ENCODE results near the gene NPEPL1.

The NPEPL1 gene

DNA sequence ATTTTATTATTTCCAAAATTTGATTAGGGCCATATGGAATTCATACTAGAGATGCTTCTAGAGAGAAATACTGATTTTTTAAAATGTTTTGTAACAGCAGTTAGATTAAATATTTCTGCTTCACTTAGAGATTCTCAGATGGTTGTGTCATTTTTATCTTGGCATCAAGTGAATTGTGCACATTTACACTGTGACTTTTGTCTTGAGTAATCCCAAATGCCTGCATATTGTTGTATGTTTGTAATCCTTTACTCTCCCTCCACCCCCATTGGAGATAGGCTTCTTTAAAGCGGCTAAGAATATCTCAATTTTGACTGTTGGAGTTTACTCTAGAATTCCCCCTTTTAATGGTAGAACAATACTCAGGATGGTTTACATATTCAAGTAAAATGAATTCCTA is 22.5 kb upstream of the NPEPL1 start:
- no peak overlapping the region for H3K4me3 ChIP-seq (ENCODE audit: low read depth, low read length, poor library complexity, severe bottlenecking)
- no peaks in the 10 kb centered on the region for H3F3A ChIP-seq (ENCODE audit: insufficient read depth, low read length)
- no peak for TF ChIP-seq EZH2 (IDR thresholded peaks at IDR 0.05; ENCODE audit: borderline replicate concordance, low read length)
- TF ChIP-seq, protein P1, sequence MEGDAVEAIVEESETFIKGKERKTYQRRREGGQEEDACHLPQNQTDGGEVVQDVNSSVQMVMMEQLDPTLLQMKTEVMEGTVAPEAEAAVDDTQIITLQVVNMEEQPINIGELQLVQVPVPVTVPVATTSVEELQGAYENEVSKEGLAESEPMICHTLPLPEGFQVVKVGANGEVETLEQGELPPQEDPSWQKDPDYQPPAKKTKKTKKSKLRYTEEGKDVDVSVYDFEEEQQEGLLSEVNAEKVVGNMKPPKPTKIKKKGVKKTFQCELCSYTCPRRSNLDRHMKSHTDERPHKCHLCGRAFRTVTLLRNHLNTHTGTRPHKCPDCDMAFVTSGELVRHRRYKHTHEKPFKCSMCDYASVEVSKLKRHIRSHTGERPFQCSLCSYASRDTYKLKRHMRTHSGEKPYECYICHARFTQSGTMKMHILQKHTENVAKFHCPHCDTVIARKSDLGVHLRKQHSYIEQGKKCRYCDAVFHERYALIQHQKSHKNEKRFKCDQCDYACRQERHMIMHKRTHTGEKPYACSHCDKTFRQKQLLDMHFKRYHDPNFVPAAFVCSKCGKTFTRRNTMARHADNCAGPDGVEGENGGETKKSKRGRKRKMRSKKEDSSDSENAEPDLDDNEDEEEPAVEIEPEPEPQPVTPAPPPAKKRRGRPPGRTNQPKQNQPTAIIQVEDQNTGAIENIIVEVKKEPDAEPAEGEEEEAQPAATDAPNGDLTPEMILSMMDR (IDR thresholded peaks at IDR 0.05; ENCODE audit: low read length): no peak
- H3K79me2 ChIP-seq (ENCODE audit: insufficient read depth, low read length): peaks cover under 1% of the 10 kb centered on the region; the same call in 1 of the 2 replicates
- H3K4me1 ChIP-seq (ENCODE audit: insufficient read depth, low read length, severe bottlenecking): peaks cover 14% of the 10 kb centered on the region
- H3K36me3 ChIP-seq (ENCODE audit: insufficient read depth, low read length): peaks cover 65% of the 10 kb centered on the region; the same call in 1 of the 2 replicates
- no peak overlapping the region for H3K9ac ChIP-seq (ENCODE audit: low read length)
- H4K20me1 ChIP-seq (ENCODE audit: insufficient read depth, low read length): no peaks in the 10 kb centered on the region
- H3K4me2 ChIP-seq (ENCODE audit: low read length): no peak overlapping the region
- H3K27ac ChIP-seq (ENCODE audit: low read depth, low read length, poor library complexity, severe bottlenecking): no peak overlapping the region
- H3K9me3 ChIP-seq (ENCODE audit: low read length): no peaks in the 10 kb centered on the region
- H3K9me2 ChIP-seq (ENCODE audit: low read depth, low read length): no peaks in the 10 kb centered on the region
- no peaks in the 10 kb centered on the region for H3K27me3 ChIP-seq (ENCODE audit: insufficient read depth, low read length)
- no peak overlapping the region for H2AFZ ChIP-seq (ENCODE audit: low read length)

DNA sequence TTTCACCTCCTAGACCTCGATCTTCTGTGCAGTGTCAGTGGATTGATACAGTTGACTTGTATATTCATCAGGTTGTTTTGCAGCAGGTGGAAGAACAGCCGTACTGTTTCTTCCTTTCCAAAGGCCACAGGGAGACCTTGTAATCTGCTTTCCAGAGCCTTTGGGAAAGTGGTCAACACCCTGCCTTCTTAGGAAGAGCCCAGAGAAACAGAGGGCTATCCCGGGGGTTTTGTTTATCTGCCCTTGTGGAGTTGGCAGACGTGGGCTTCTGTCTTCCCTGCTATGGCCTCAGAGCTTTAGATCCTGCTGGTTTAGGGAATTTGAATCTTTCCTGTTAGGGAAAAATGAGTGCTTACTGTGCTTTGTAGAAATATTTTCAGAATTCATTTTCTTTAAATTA is 21.9 kb upstream of the NPEPL1 start:
- Histone ChIP-seq H3K4me3 (ENCODE audit: low read depth, low read length, poor library complexity, severe bottlenecking) (no peak overlapping the region), H3K9me3 (ENCODE audit: low read length) (no peaks in the 10 kb centered on the region), H3K27ac (ENCODE audit: low read depth, low read length, poor library complexity, severe bottlenecking) (no peak overlapping the region), H4K20me1 (ENCODE audit: insufficient read depth, low read length) (no peaks in the 10 kb centered on the region), H3K36me3 (ENCODE audit: insufficient read depth, low read length) (peaks cover 71% of the 10 kb centered on the region), H3K9ac (ENCODE audit: low read length) (no peak overlapping the region), H2AFZ (ENCODE audit: low read length) (no peak overlapping the region), H3K27me3 (ENCODE audit: insufficient read depth, low read length) (no peaks in the 10 kb centered on the region), H3F3A (ENCODE audit: insufficient read depth, low read length) (no peaks in the 10 kb centered on the region), H3K9me2 (ENCODE audit: low read depth, low read length) (no peaks in the 10 kb centered on the region), H3K4me2 (ENCODE audit: low read length) (no peak overlapping the region), H3K4me1 (ENCODE audit: insufficient read depth, low read length, severe bottlenecking) (peaks cover 14% of the 10 kb centered on the region), H3K79me2 (ENCODE audit: insufficient read depth, low read length) (no peaks in the 10 kb centered on the region)
- TF ChIP-seq, protein P1 (IDR thresholded peaks at IDR 0.05; ENCODE audit: low read length): no peak
- no peak for TF ChIP-seq EZH2 (IDR thresholded peaks at IDR 0.05; ENCODE audit: borderline replicate concordance, low read length)

DNA sequence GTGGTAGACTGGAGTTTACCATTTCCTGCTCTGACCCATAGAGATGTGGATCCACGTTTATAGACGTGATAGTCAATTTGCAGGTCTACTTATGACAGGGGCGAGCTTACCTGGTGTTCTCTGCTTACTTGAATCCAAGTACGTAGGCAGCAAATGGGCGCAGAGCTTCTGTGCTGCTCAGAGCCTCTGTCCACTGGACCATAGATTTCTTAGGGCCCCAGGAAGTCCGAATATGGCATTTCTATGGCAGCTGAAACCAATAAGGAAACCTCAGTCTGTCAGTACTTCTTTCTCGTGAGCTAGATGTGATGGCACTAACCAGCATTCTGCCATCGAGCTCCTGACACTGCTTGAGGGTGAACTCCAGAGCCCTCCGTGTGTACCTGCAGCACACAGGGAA is 19.5 kb upstream of the NPEPL1 start:
- Histone ChIP-seq H3F3A (ENCODE audit: insufficient read depth, low read length) (no peaks in the 10 kb centered on the region), H3K27ac (ENCODE audit: low read depth, low read length, poor library complexity, severe bottlenecking) (no peak overlapping the region), H3K27me3 (ENCODE audit: insufficient read depth, low read length) (no peaks in the 10 kb centered on the region), H3K79me2 (ENCODE audit: insufficient read depth, low read length) (no peaks in the 10 kb centered on the region), H3K9ac (ENCODE audit: low read length) (no peak overlapping the region), H2AFZ (ENCODE audit: low read length) (no peak overlapping the region), H3K9me2 (ENCODE audit: low read depth, low read length) (no peaks in the 10 kb centered on the region), H3K36me3 (ENCODE audit: insufficient read depth, low read length) (peaks cover 82% of the 10 kb centered on the region), H3K4me3 (ENCODE audit: low read depth, low read length, poor library complexity, severe bottlenecking) (no peak overlapping the region), H3K4me1 (ENCODE audit: insufficient read depth, low read length, severe bottlenecking) (peaks cover 14% of the 10 kb centered on the region), H4K20me1 (ENCODE audit: insufficient read depth, low read length) (no peaks in the 10 kb centered on the region), H3K9me3 (ENCODE audit: low read length) (no peaks in the 10 kb centered on the region), H3K4me2 (ENCODE audit: low read length) (no peak overlapping the region)
- TF ChIP-seq EZH2 (IDR thresholded peaks at IDR 0.05; ENCODE audit: borderline replicate concordance, low read length): no peak
- TF ChIP-seq, protein P1 (IDR thresholded peaks at IDR 0.05; ENCODE audit: low read length): no peak

Data from OCI-LY1 (cell line).